Measurements from ENCODE around the gene AMMECR1L.
"Not testable (repeated sequence)": the region's sequence is repeated elsewhere in the genome, so short reads cannot be mapped to it uniquely, and the experiment has no call there.

AMMECR1L gene

GRCh38 chr2:127887082-127887775 lies 1.5 kb upstream of the AMMECR1L start:
- peak; percentile 30 for DNase-seq (ENCODE audit: low spot score)

- not testable (repeated sequence) for DNase-seq (ENCODE audit: low spot score)
These were observed 808 bp upstream of the AMMECR1L start for GRCh38 chr2:127886593-127886935.

GRCh38 chr2:127884861-127885740 lies 655 bp downstream of the AMMECR1L start:
- DNase-seq (ENCODE audit: low spot score), result peak; percentile 24

GRCh38 chr2:127884436-127884835 lies 1.3 kb downstream of the AMMECR1L start:
- peak; percentile 6 for DNase-seq (ENCODE audit: low spot score)

GRCh38 chr2:127879899-127880298 lies 5.9 kb downstream of the AMMECR1L start:
- DNase-seq (ENCODE audit: low spot score), result no peak

- no peak for DNase-seq (ENCODE audit: low spot score)
These were observed 8.1 kb downstream of the AMMECR1L start for GRCh38 chr2:127877626-127878025.

- no peak for DNase-seq (ENCODE audit: low spot score)
These were observed 8.6 kb downstream of the AMMECR1L start for GRCh38 chr2:127877136-127877535.

GRCh38 chr2:127874378-127875269 lies 11.1 kb downstream of the AMMECR1L start:
- peak; percentile 9 for DNase-seq (ENCODE audit: low spot score)

- no peak for DNase-seq (ENCODE audit: low spot score)
These were observed 12.0 kb downstream of the AMMECR1L start for GRCh38 chr2:127873707-127874303.

- DNase-seq (ENCODE audit: low spot score), result no peak
These were observed 13.4 kb downstream of the AMMECR1L start for GRCh38 chr2:127872354-127872753.

GRCh38 chr2:127865926-127866325 lies 19.8 kb downstream of the AMMECR1L start:
- DNase-seq (ENCODE audit: low spot score), result no peak

GRCh38 chr2:127864877-127865276 lies 20.9 kb downstream of the AMMECR1L start:
- DNase-seq (ENCODE audit: low spot score), result no peak

- no peak for DNase-seq (ENCODE audit: low spot score)
These were observed 23.5 kb downstream of the AMMECR1L start for GRCh38 chr2:127862228-127862627.

GRCh38 chr2:127860130-127860529 lies 25.6 kb downstream of the AMMECR1L start:
- DNase-seq (ENCODE audit: low spot score), result no peak

GRCh38 chr2:127859712-127860085 lies 26.1 kb downstream of the AMMECR1L start:
- DNase-seq (ENCODE audit: low spot score), result no peak

GRCh38 chr2:127857265-127857808 lies 28.4 kb downstream of the AMMECR1L start:
- no peak for DNase-seq (ENCODE audit: low spot score)

- DNase-seq (ENCODE audit: low spot score), result no peak
These were observed 32.1 kb downstream of the AMMECR1L start for GRCh38 chr2:127853671-127854070.

GRCh38 chr2:127852388-127852787 lies 33.4 kb downstream of the AMMECR1L start:
- no peak for DNase-seq (ENCODE audit: low spot score)

GRCh38 chr2:127847931-127848330 lies 37.8 kb downstream of the AMMECR1L start:
- no peak for DNase-seq (ENCODE audit: low spot score)

- DNase-seq (ENCODE audit: low spot score), result no peak
These were observed 40.8 kb downstream of the AMMECR1L start for GRCh38 chr2:127844973-127845372.

- no peak for DNase-seq (ENCODE audit: low spot score)
These were observed 42.1 kb downstream of the AMMECR1L start for GRCh38 chr2:127843677-127844076.
